Osteocyte (in vitro differentiated cells): Measurements from ENCODE around the gene ASTN2. TPM values are rescaled to one million over a fixed set of nuclear protein-coding genes. Genes with fewer than 3 reads are reported as not detected.

Experiments used
- DNase-seq: peaks from one replicate; pipeline ENCODE4 v3.0.0; 2021; ENCODE audit warnings: mixed read lengths; ENCODE audit not compliant: unreplicated experiment; ENCODE audit errors: extremely low spot score
- H3K27ac Mint-ChIP-seq: one replicate; pipeline ENCODE4 v1.8.0; 2021; ENCODE audit warnings: mild to moderate bottlenecking, mixed read lengths; ENCODE audit not compliant: unreplicated experiment
- H3K27me3 Mint-ChIP-seq: one replicate; pipeline ENCODE4 v1.8.0; 2021; ENCODE audit warnings: mixed read lengths; ENCODE audit not compliant: unreplicated experiment
- H3K36me3 Mint-ChIP-seq: one replicate; pipeline ENCODE4 v1.8.0; 2021; ENCODE audit warnings: mixed read lengths; ENCODE audit not compliant: unreplicated experiment
- H3K4me1 Mint-ChIP-seq: one replicate; pipeline ENCODE4 v1.8.0; 2021; ENCODE audit warnings: mixed read lengths; ENCODE audit not compliant: unreplicated experiment
- H3K4me3 Mint-ChIP-seq: one replicate; pipeline ENCODE4 v1.8.0; 2021; ENCODE audit warnings: mild to moderate bottlenecking, moderate library complexity, mixed read lengths; ENCODE audit not compliant: unreplicated experiment
- H3K9me3 Mint-ChIP-seq: one replicate; pipeline ENCODE4 v1.8.0; 2021; ENCODE audit warnings: mixed read lengths; ENCODE audit not compliant: unreplicated experiment
- total RNA-seq: library from RNA; stranded (reverse); gene quantifications from 2 replicates; pipeline ENCODE4 v1.2.1, GENCODE V29; 2021
- TF ChIP-seq, protein P1 (sequence below): fragments of 200-600 bp; sonication (generic); IDR thresholded peaks from 2 replicates; pipeline ENCODE4 v1.5.0; 2021; ENCODE audit warnings: antibody characterized with exemption, mild to moderate bottlenecking, moderate library complexity

ASTN2 gene
- total RNA-seq, 1 donor from 2014 or later = 2.3 TPM

DNA sequence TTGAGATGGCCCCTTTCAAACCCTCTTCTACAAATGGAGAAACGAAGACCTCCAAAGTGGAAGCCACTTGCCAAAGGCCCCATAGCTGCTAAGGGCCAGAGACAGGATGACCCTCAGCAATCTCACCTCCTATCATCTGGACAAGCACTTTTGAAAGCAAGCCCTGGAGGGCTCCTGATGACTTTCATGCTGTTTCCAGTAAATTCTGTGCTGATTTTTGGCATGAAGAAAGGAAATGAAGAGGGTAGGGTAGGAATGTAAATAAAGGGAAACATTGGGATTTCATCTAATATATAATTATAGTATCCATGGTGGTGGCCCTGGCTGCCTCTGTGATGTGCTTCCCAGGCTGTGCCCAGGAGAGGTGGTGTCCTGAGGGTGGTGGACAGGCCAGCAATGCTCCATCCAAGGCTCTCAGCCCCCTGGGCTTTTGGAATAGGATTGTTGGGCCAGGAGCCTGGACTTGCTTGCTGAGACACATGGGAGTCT, 935.8 kb downstream of the ASTN2 start:
- no peak overlapping the region for H3K27ac Mint-ChIP-seq
- TF ChIP-seq, protein P1, sequence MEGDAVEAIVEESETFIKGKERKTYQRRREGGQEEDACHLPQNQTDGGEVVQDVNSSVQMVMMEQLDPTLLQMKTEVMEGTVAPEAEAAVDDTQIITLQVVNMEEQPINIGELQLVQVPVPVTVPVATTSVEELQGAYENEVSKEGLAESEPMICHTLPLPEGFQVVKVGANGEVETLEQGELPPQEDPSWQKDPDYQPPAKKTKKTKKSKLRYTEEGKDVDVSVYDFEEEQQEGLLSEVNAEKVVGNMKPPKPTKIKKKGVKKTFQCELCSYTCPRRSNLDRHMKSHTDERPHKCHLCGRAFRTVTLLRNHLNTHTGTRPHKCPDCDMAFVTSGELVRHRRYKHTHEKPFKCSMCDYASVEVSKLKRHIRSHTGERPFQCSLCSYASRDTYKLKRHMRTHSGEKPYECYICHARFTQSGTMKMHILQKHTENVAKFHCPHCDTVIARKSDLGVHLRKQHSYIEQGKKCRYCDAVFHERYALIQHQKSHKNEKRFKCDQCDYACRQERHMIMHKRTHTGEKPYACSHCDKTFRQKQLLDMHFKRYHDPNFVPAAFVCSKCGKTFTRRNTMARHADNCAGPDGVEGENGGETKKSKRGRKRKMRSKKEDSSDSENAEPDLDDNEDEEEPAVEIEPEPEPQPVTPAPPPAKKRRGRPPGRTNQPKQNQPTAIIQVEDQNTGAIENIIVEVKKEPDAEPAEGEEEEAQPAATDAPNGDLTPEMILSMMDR = no peak
- DNase-seq = no peak

DNA sequence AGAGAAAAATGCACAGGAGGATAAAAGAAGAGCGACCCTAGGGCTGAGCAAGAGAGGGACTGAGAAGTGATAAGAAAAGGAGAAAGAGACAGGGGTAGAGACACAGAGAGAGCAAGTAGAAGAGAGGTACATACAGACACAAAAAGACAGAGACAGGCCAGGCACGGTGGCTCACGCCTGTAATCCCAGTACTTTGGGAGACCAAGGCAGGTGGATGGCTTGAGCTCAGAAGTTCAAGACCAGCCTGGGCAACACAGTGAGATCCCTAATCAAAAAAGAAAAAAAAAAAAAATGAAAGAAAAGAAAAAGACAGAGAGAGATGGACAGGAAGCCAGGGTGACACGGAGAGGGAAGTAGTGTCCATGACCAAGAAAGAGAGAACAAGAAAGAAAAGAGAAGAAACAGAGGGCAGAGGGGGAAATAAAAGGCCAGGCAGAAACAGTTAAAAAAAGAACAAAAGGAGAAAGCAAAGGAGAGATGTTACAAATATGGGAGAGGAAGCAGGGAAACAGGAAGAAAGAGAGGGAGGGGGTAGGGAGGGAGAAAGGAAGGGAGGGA, 937.2 kb downstream of the ASTN2 start:
- Mint-ChIP-seq H3K36me3 (no peaks in the 10 kb centered on the region), H3K27ac (no peak overlapping the region), H3K4me1 (peaks cover 31% of the 10 kb centered on the region), H3K27me3 (no peaks in the 10 kb centered on the region), H3K4me3 (no peak overlapping the region), H3K9me3 (no peaks in the 10 kb centered on the region)
- DNase-seq = no peak
- TF ChIP-seq, protein P1 = no peak

More for the DNA sequence above, 935.8 kb downstream of the ASTN2 start:
- Mint-ChIP-seq H3K4me3 (no peak overlapping the region), H3K9me3 (no peaks in the 10 kb centered on the region), H3K36me3 (no peaks in the 10 kb centered on the region), H3K4me1 (peaks cover 42% of the 10 kb centered on the region), H3K27me3 (no peaks in the 10 kb centered on the region)

DNA sequence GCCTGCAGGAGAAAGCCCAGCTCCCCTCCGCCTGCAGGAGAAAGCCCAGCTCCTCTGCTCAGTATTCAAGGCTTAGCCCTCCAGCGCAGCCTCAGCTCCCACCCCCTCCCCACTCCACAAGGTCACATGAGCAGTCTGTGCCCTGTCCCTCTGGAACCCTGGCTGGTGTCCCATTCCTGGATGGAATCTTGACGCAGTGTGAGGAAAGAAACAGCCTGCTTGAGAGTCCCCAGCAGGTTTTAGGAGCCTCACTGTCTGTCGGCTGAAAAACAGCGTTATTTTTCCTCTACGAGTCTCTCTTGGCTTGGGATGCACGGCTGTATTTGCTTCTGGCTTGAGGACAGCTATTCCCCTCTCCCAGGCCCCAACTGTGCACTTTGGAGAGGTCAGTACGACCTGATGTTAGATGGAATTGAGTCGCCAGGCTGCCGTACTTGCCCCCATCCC, 937.9 kb downstream of the ASTN2 start:
- H3K4me3 Mint-ChIP-seq = no peak overlapping the region
- H3K4me1 Mint-ChIP-seq = peaks cover 29% of the 10 kb centered on the region
- H3K27me3 Mint-ChIP-seq = no peaks in the 10 kb centered on the region
- TF ChIP-seq, protein P1 = no peak
- H3K9me3 Mint-ChIP-seq = no peaks in the 10 kb centered on the region
- no peaks in the 10 kb centered on the region for H3K36me3 Mint-ChIP-seq
- H3K27ac Mint-ChIP-seq = no peak overlapping the region
- DNase-seq = no peak

DNA sequence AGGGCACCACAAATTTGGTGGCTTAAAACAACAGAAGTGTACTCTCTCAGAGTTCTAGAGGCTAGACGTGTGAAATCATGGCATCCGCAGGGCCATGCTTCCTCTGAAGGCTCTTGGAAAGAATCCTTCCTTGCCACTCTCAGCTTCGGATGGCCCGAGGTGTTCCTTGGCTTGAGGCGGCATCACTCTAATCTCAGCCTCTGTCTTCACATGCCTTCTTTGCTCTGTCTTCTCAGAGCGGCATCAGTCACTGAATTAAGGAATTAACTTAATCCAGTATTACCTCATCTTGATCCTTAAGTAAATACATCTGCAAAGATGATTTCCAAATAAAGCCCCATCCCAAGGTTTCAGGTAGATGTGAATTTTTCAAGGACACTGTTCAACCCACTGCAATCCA, 938.9 kb downstream of the ASTN2 start:
- H3K27ac Mint-ChIP-seq = no peak overlapping the region
- no peak overlapping the region for H3K4me3 Mint-ChIP-seq
- H3K27me3 Mint-ChIP-seq = no peaks in the 10 kb centered on the region
- no peaks in the 10 kb centered on the region for H3K9me3 Mint-ChIP-seq
- peaks cover 38% of the 10 kb centered on the region for H3K4me1 Mint-ChIP-seq
- TF ChIP-seq, protein P1 = no peak
- no peaks in the 10 kb centered on the region for H3K36me3 Mint-ChIP-seq
- DNase-seq = no peak

DNA sequence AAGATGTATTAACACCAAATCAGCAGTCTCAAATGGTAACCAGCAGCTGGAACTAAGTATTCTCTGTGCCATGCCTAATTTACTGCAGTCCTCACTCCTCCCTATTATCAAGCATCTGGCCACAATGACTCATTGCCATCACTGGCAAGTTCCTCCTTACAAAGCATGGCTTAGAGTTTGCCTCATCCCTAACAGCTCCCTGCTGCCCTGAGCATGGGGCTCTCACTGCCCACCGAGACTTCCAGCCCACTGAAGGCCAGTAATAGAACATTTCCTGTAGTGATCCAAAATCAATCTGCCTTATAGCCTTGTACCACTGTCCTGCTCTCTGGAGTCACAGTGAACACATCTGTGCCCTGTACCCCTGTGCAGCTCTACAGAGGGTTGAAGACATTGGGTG, 939.7 kb downstream of the ASTN2 start:
- Mint-ChIP-seq H3K27me3 (no peaks in the 10 kb centered on the region), H3K27ac (no peak overlapping the region), H3K9me3 (no peaks in the 10 kb centered on the region), H3K4me3 (no peak overlapping the region), H3K4me1 (peaks cover 46% of the 10 kb centered on the region), H3K36me3 (no peaks in the 10 kb centered on the region)
- TF ChIP-seq, protein P1 = no peak
- DNase-seq = no peak
